HG02852 (cell line): ENCODE data around the gene CNTN3.

Experiments
- ATAC-seq: cut with Tn5 transposase; IDR thresholded peaks from one replicate; pipeline ENCODE4 v1.9.1; 2021; ENCODE audit warnings: mild to moderate bottlenecking, moderate library complexity; ENCODE audit not compliant: unreplicated experiment

Gene CNTN3

GRCh38 chr3:74611206-74611605 lies 3.3 kb downstream of the CNTN3 start:
- ATAC-seq = no peak

- ATAC-seq = no peak
Measured at GRCh38 chr3:74607803-74608202, 6.7 kb downstream of the CNTN3 start.

GRCh38 chr3:74606996-74607395 lies 7.5 kb downstream of the CNTN3 start:
- ATAC-seq = no peak

- no peak for ATAC-seq
Measured at GRCh38 chr3:74605437-74605836, 9.0 kb downstream of the CNTN3 start.

- ATAC-seq = no peak
Measured at GRCh38 chr3:74603292-74603691, 11.2 kb downstream of the CNTN3 start.

- no peak for ATAC-seq
Measured at GRCh38 chr3:74602471-74602870, 12.0 kb downstream of the CNTN3 start.

GRCh38 chr3:74601793-74602192 lies 12.7 kb downstream of the CNTN3 start:
- no peak for ATAC-seq

- no peak for ATAC-seq
Measured at GRCh38 chr3:74599564-74599963, 14.9 kb downstream of the CNTN3 start.

GRCh38 chr3:74593152-74593551 lies 21.3 kb downstream of the CNTN3 start:
- ATAC-seq = no peak

GRCh38 chr3:74592359-74592758 lies 22.1 kb downstream of the CNTN3 start:
- no peak for ATAC-seq

GRCh38 chr3:74591946-74592345 lies 22.5 kb downstream of the CNTN3 start:
- no peak for ATAC-seq

GRCh38 chr3:74591342-74591741 lies 23.1 kb downstream of the CNTN3 start:
- no peak for ATAC-seq

- ATAC-seq = no peak
Measured at GRCh38 chr3:74590620-74591262, 23.7 kb downstream of the CNTN3 start.

- ATAC-seq = no peak
Measured at GRCh38 chr3:74584782-74585181, 29.7 kb downstream of the CNTN3 start.

- no peak for ATAC-seq
Measured at GRCh38 chr3:74582982-74583381, 31.5 kb downstream of the CNTN3 start.

GRCh38 chr3:74575857-74576256 lies 38.6 kb downstream of the CNTN3 start:
- ATAC-seq = no peak

- no peak for ATAC-seq
Measured at GRCh38 chr3:74571118-74571517, 43.3 kb downstream of the CNTN3 start.
